ENCODE data around the gene ARL15. TPM values are rescaled to one million over a fixed set of nuclear protein-coding genes. Genes with fewer than 3 reads are reported as not detected.

ARL15 gene
- total RNA-seq, 1 experiment from 2014 or later, result 0.50 TPM

- Histone ChIP-seq H3K27ac (no peak overlapping the region), H3F3A (ENCODE audit: insufficient read depth, low read depth) (no peaks in the 10 kb centered on the region), H3K9me3 (ENCODE audit: insufficient read depth, low read depth) (no peaks in the 10 kb centered on the region), H2AFZ (no peak overlapping the region), H3K4me3 (no peak overlapping the region), H3K36me3 (ENCODE audit: low read depth) (no peaks in the 10 kb centered on the region), H3K4me1 (replicated peaks; ENCODE audit: insufficient read depth) (no peaks in the 10 kb centered on the region), H3K27me3 (ENCODE audit: insufficient read depth, low read depth) (no peaks in the 10 kb centered on the region), H3K9me2 (ENCODE audit: insufficient read depth) (no peaks in the 10 kb centered on the region), H4K20me1 (ENCODE audit: insufficient read depth) (no peaks in the 10 kb centered on the region), H3K79me2 (ENCODE audit: low read depth) (no peaks in the 10 kb centered on the region), H3K4me2 (no peak overlapping the region)
- ChIA-PET CTCF (no interaction called here), POLR2A (ENCODE audit: unreplicated experiment) (no interaction called here)
- TF ChIP-seq, protein P1, sequence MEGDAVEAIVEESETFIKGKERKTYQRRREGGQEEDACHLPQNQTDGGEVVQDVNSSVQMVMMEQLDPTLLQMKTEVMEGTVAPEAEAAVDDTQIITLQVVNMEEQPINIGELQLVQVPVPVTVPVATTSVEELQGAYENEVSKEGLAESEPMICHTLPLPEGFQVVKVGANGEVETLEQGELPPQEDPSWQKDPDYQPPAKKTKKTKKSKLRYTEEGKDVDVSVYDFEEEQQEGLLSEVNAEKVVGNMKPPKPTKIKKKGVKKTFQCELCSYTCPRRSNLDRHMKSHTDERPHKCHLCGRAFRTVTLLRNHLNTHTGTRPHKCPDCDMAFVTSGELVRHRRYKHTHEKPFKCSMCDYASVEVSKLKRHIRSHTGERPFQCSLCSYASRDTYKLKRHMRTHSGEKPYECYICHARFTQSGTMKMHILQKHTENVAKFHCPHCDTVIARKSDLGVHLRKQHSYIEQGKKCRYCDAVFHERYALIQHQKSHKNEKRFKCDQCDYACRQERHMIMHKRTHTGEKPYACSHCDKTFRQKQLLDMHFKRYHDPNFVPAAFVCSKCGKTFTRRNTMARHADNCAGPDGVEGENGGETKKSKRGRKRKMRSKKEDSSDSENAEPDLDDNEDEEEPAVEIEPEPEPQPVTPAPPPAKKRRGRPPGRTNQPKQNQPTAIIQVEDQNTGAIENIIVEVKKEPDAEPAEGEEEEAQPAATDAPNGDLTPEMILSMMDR (conservative IDR thresholded peaks at IDR 0.05), result no peak
- TF ChIP-seq EZH2 (IDR thresholded peaks at IDR 0.05; ENCODE audit: low read depth), result no peak
- no TSS peak for BruUV-seq (replicated peaks)
- intact Hi-C loops (cut with micrococcal nuclease; ENCODE audit: unreplicated experiment), result no loop called here
- no peak for DNase-seq
These were observed 330.3 kb downstream of the ARL15 start for GRCh38 chr5:53980061-53980460.

DNA sequence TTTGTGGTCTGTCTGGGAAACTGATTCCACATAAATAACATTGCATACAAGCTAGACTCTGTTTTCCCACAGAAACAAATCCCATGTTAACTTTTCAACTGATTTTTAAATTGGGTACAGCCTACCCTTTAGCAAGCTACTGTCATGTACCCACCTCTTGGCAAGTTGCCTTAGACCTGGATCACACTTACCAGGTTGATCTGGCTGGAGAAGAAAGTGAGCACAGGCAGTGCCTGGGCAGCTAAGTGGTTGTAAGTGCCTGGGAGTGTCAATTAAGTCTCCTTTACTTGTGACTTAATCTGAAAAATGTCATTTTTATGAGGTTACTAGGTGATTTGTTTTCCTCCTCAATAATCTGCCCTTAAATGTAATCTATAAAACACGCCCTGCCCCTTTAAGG lies 336.4 kb downstream of the ARL15 start:
- H3K4me1 ChIP-seq (replicated peaks; ENCODE audit: insufficient read depth), result no peaks in the 10 kb centered on the region
- no TSS peak for BruUV-seq (replicated peaks)
- intact Hi-C loops (cut with micrococcal nuclease; ENCODE audit: unreplicated experiment), result no loop called here
- H3K9me3 ChIP-seq (ENCODE audit: insufficient read depth, low read depth), result no peaks in the 10 kb centered on the region
- no peak for DNase-seq
- H3K9me2 ChIP-seq (ENCODE audit: insufficient read depth), result no peaks in the 10 kb centered on the region
- ChIA-PET POLR2A (ENCODE audit: unreplicated experiment) (no interaction called here), CTCF (no interaction called here)
- TF ChIP-seq, protein P1 (conservative IDR thresholded peaks at IDR 0.05), result no peak
- TF ChIP-seq EZH2 (IDR thresholded peaks at IDR 0.05; ENCODE audit: low read depth), result no peak
- H4K20me1 ChIP-seq (ENCODE audit: insufficient read depth), result no peaks in the 10 kb centered on the region
- H2AFZ ChIP-seq, result no peak overlapping the region
- no peaks in the 10 kb centered on the region for H3K79me2 ChIP-seq (ENCODE audit: low read depth)
- no peaks in the 10 kb centered on the region for H3K27me3 ChIP-seq (ENCODE audit: insufficient read depth, low read depth)
- H3K27ac ChIP-seq, result no peak overlapping the region
- no peak overlapping the region for H3K4me3 ChIP-seq
- H3F3A ChIP-seq (ENCODE audit: insufficient read depth, low read depth), result no peaks in the 10 kb centered on the region
- H3K4me2 ChIP-seq, result no peak overlapping the region
- no peaks in the 10 kb centered on the region for H3K36me3 ChIP-seq (ENCODE audit: low read depth)

DNA sequence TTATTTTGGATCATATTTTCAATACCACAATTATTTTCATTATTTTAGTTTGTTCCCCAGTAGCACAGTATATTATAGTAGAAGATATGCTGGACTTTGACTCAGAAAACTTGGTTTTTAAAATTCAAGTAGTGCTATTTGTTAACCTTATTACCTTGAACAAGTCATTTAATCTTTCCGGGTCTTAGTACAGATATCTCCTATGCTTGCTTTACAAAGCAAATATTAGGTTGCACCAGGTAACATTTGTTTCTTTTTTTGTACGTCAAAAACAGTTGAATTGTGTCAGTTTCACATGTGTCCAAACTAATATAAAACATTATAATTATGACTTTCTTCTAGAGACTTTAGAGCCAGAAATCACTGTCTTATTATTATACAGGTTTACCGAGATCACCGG lies 338.1 kb downstream of the ARL15 start:
- H4K20me1 ChIP-seq (ENCODE audit: insufficient read depth), result no peaks in the 10 kb centered on the region
- H3F3A ChIP-seq (ENCODE audit: insufficient read depth, low read depth), result no peaks in the 10 kb centered on the region
- ChIA-PET POLR2A (ENCODE audit: unreplicated experiment) (no interaction called here), CTCF (no interaction called here)
- H2AFZ ChIP-seq, result no peak overlapping the region
- H3K79me2 ChIP-seq (ENCODE audit: low read depth), result no peaks in the 10 kb centered on the region
- TF ChIP-seq EZH2 (IDR thresholded peaks at IDR 0.05; ENCODE audit: low read depth), result no peak
- TF ChIP-seq, protein P1 (conservative IDR thresholded peaks at IDR 0.05), result no peak
- intact Hi-C loops (cut with micrococcal nuclease; ENCODE audit: unreplicated experiment), result no loop called here
- H3K36me3 ChIP-seq (ENCODE audit: low read depth), result no peaks in the 10 kb centered on the region
- no TSS peak for BruUV-seq (replicated peaks)
- H3K4me1 ChIP-seq (replicated peaks; ENCODE audit: insufficient read depth), result no peaks in the 10 kb centered on the region
- no peak overlapping the region for H3K4me2 ChIP-seq
- no peaks in the 10 kb centered on the region for H3K27me3 ChIP-seq (ENCODE audit: insufficient read depth, low read depth)
- H3K4me3 ChIP-seq, result no peak overlapping the region
- DNase-seq, result no peak
- no peak overlapping the region for H3K27ac ChIP-seq
- H3K9me3 ChIP-seq (ENCODE audit: insufficient read depth, low read depth), result no peaks in the 10 kb centered on the region
- no peaks in the 10 kb centered on the region for H3K9me2 ChIP-seq (ENCODE audit: insufficient read depth)
